Muscle of arm (tissue), 12 donors: ENCODE results near the gene MARCO. TPM values are rescaled to one million over a fixed set of nuclear protein-coding genes. Genes with fewer than 3 reads are reported as not detected.

Experiments used
- DNase-seq: peaks from one replicate; pipeline ENCODE4 v3.0.0-alpha.2; 2013
- polyA plus RNA-seq, 12 donors: library from polyadenylated mRNA; unstranded; fragments of 120-200 nt; gene quantifications; one replicate each; pipeline ENCODE4 v1.2.1, GENCODE V29; 2013; ENCODE audit not compliant: insufficient read length in 12 of 12

MARCO gene
- polyA plus RNA-seq, 12 donors, result 0.51 to 2.3 (median 1.4) TPM; not detected in 2

GRCh38 chr2:119004602-119005001, 62.6 kb downstream of the MARCO start:
- DNase-seq, result no peak

- DNase-seq, result no peak
These were observed 63.1 kb downstream of the MARCO start for GRCh38 chr2:119005051-119005450.

- DNase-seq, result no peak
These were observed 63.6 kb downstream of the MARCO start for GRCh38 chr2:119005555-119005954.

GRCh38 chr2:119006441-119006840, 64.4 kb downstream of the MARCO start:
- no peak for DNase-seq

GRCh38 chr2:119008108-119008507, 66.1 kb downstream of the MARCO start:
- DNase-seq, result no peak

- no peak for DNase-seq
These were observed 67.1 kb downstream of the MARCO start for GRCh38 chr2:119009110-119009509.

GRCh38 chr2:119010336-119010735, 68.3 kb downstream of the MARCO start:
- no peak for DNase-seq

GRCh38 chr2:119011162-119011909, 69.3 kb downstream of the MARCO start:
- DNase-seq, result peak; percentile 20

GRCh38 chr2:119011910-119012209, 69.9 kb downstream of the MARCO start:
- no peak for DNase-seq

- no peak for DNase-seq
These were observed 70.6 kb downstream of the MARCO start for GRCh38 chr2:119012345-119013301.

- DNase-seq, result no peak
These were observed 71.7 kb downstream of the MARCO start for GRCh38 chr2:119013671-119014070.

- no peak for DNase-seq
These were observed 73.9 kb downstream of the MARCO start for GRCh38 chr2:119015845-119016244.

- DNase-seq, result no peak
These were observed 77.5 kb downstream of the MARCO start for GRCh38 chr2:119019521-119019920.

GRCh38 chr2:119022678-119023077, 80.7 kb downstream of the MARCO start:
- DNase-seq, result no peak

GRCh38 chr2:119023534-119023933, 81.5 kb downstream of the MARCO start:
- DNase-seq, result no peak

GRCh38 chr2:119024152-119024551, 82.2 kb downstream of the MARCO start:
- no peak for DNase-seq

GRCh38 chr2:119024568-119024967, 82.6 kb downstream of the MARCO start:
- DNase-seq, result no peak

GRCh38 chr2:119025013-119025412, 83.0 kb downstream of the MARCO start:
- DNase-seq, result no peak

GRCh38 chr2:119025762-119026351, 83.9 kb downstream of the MARCO start:
- DNase-seq, result no peak

- DNase-seq, result no peak
These were observed 84.9 kb downstream of the MARCO start for GRCh38 chr2:119026890-119027289.

GRCh38 chr2:119028327-119029174, 86.6 kb downstream of the MARCO start:
- no peak for DNase-seq

GRCh38 chr2:119029297-119029696, 87.3 kb downstream of the MARCO start:
- no peak for DNase-seq
